Upper lobe of left lung (tissue), 6 donors: ENCODE measurements around the gene NUP93. TPM values are rescaled to one million over a fixed set of nuclear protein-coding genes. Genes with fewer than 3 reads are reported as not detected.
A peak's percentile ranks its signal among the peaks of the same experiment; 100 is the strongest.

ENCODE experiments used
- ATAC-seq, 2 donors: fragments of 200-7000 bp; cut with Tn5 transposase; one replicate each; pipeline ENCODE4 v1.9.1; 2022; ENCODE audit warnings: mild to moderate bottlenecking in 2 of 2, moderate library complexity in 2 of 2; ENCODE audit not compliant: low FRiP score in 2 of 2
- DNase-seq, 2 donors: peaks; one replicate each; pipeline ENCODE4 v3.0.0-alpha.2; 2019 to 2020
- H3K27ac ChIP-seq, 4 donors: fragments of 200-600 bp; sonication (generic); one replicate each; pipeline ENCODE4 v1.5.1; 2016 to 2019
- H3K27me3 ChIP-seq, 4 donors: fragments of 200-600 bp; sonication (generic); one replicate each; pipeline ENCODE4 v1.5.1; 2017 to 2019
- H3K36me3 ChIP-seq, 4 donors: fragments of 200-600 bp; sonication (generic); one replicate each; pipeline ENCODE4 v1.5.1; 2016 to 2019
- H3K4me1 ChIP-seq, 4 donors: fragments of 200-600 bp; sonication (generic); one replicate each; pipeline ENCODE4 v1.5.1; 2018 to 2019
- H3K4me3 ChIP-seq, 4 donors: fragments of 200-600 bp; sonication (generic); one replicate each; pipeline ENCODE4 v1.5.1; 2017 to 2019; ENCODE audit warnings: mild to moderate bottlenecking in 2 of 4, moderate library complexity in 1 of 4
- H3K9me3 ChIP-seq, 4 donors: fragments of 200-600 bp; sonication (generic); one replicate each; pipeline ENCODE4 v1.5.1; 2018 to 2019
- EP300 ChIP-seq, 4 donors: sonication (generic); formaldehyde crosslinking; IDR thresholded peaks; one replicate each; pipeline ENCODE4 v1.5.1; 2017; ENCODE audit warnings: antibody characterized with exemption in 4 of 4, control low read depth in 2 of 4
- POLR2A ChIP-seq, 4 donors: fragments of 450-650 bp; IDR thresholded peaks; one replicate each; pipeline ENCODE4 v1.5.1; 2016 to 2017; ENCODE audit warnings: antibody characterized with exemption in 4 of 4, mild to moderate bottlenecking in 2 of 4
- POLR2AphosphoS5 ChIP-seq, 2 donors: sonication (generic); formaldehyde crosslinking; IDR thresholded peaks; one replicate each; pipeline ENCODE4 v1.5.1; 2017; ENCODE audit warnings: antibody characterized with exemption in 2 of 2
- WGBS, 2 donors: methylation state at CpG; one replicate each; pipeline ENCODE4 v1.1.5; 2017 to 2018; 5-methylcytosine and 5-hydroxymethylcytosine counted together
- total RNA-seq, 6 donors: library from RNA; depleted of rRNA in 4 of 6; stranded (reverse); fragments of >200 nt in 4 of 6; gene quantifications; one replicate each; pipeline versions ENCODE4 v1.1.0 to v1.2.1, GENCODE V29; 2016 to 2021
- TF ChIP-seq, protein P1 (sequence below), 6 experiments: fragments of 450-650 bp in 4 of 6; fragments of 200-600 bp in 2 of 6; sonication (generic) in 2 of 6; IDR thresholded peaks; one replicate each; pipeline ENCODE4 v1.5.1; 2016 to 2019; ENCODE audit warnings: antibody characterized with exemption in 6 of 6
- donor health status: DM: no; HTN: no; CAD: no; lungs with moderate emphysema.
- donor health status: DM: no; HTN: yes; CAD: no; lungs with severe emphysema.

NUP93 gene
- total RNA-seq, 6 donors from 2014 or later = 30.9 to 57.3 (median 45.3) TPM

DNA sequence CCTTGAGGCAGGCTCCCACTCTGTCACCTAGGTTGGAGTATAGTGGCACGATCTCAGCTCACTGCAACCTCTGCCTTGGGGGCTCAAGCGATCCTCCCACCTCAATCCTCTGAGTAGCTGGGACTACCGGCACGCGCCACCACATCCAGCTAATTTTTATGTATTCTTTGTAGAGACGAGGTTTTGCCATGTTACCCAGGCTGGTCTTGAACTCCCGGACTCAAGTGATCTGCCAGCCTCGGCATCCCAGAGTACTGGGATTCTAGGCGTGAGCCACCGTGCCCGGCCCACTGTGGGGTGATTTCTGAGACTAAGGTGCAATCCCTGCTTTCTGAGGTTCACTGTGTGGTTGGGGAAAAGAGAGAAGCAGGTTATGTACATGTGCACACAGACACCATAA, 123.0 kb downstream of the NUP93 start:
- DNase-seq = no peak
- H3K36me3 ChIP-seq = no peaks in the 10 kb centered on the region
- no peak overlapping the region for H3K4me3 ChIP-seq
- H3K27me3 ChIP-seq = no peaks in the 10 kb centered on the region
- H3K4me1 ChIP-seq = peaks cover 8 to 17% (median 15%) of the 10 kb centered on the region in 4 donors
- H3K27ac ChIP-seq = no peak overlapping the region
- ATAC-seq = no peak
- 96 to 97% methylated on average over 11 of the region's 11 CpGs for WGBS, 2 donors
- no peaks in the 10 kb centered on the region for H3K9me3 ChIP-seq
- TF ChIP-seq, protein P1, sequence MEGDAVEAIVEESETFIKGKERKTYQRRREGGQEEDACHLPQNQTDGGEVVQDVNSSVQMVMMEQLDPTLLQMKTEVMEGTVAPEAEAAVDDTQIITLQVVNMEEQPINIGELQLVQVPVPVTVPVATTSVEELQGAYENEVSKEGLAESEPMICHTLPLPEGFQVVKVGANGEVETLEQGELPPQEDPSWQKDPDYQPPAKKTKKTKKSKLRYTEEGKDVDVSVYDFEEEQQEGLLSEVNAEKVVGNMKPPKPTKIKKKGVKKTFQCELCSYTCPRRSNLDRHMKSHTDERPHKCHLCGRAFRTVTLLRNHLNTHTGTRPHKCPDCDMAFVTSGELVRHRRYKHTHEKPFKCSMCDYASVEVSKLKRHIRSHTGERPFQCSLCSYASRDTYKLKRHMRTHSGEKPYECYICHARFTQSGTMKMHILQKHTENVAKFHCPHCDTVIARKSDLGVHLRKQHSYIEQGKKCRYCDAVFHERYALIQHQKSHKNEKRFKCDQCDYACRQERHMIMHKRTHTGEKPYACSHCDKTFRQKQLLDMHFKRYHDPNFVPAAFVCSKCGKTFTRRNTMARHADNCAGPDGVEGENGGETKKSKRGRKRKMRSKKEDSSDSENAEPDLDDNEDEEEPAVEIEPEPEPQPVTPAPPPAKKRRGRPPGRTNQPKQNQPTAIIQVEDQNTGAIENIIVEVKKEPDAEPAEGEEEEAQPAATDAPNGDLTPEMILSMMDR (IDR thresholded peaks at IDR 0.05) = no peak
- no peak for TF ChIP-seq EP300 (IDR thresholded peaks at IDR 0.05)
- no peak for TF ChIP-seq POLR2AphosphoS5 (IDR thresholded peaks at IDR 0.05)
- no peak for TF ChIP-seq POLR2A (IDR thresholded peaks at IDR 0.05)

DNA sequence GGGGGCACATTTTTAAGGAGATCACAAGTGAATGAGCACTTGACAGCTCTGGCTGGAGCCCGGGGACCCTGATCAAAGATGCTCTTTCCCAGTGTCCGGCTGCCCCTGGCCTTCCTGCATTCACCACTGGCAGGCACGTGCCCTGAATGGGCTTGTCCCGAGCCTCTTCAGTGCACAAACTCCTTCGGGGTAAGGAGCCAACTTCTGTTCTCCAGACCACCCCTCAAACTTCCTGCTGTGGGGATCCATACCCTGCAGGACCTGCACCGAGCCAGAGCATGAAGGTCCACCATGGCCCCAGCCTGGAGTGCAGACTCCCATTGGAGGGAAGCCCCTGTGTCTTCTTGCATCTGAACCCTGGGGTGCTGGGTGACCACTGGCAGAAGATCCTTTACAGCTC, 125.3 kb downstream of the NUP93 start:
- no peak for DNase-seq
- no peak for ATAC-seq
- WGBS, 2 donors = 93 to 95% methylated on average over 4 to 6 of the region's 6 CpGs

DNA sequence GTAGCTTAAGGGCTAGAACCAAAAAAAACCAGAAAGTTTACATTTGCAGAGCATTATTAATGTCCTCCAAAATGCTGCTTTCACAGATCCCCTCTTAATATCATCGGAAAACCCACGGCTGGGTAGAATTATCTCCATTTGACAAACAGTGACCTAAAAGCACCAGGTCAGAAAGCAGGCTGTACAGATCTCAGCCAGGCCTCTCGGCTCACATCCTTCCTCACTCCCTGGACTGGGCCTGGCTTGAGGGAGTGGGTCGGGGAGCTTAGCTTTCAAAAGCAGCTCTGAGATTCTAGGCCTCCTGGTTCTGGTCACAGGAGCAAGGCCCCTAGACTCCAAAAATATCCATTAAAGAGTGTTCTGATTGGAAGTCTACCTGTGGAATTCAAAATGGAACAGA, 126.0 kb downstream of the NUP93 start:
- WGBS, 2 donors = 77% methylated on average over 4 of the region's 4 CpGs
- H3K4me1 ChIP-seq = peaks cover 0 to 10% (median 4%) of the 10 kb centered on the region in 4 donors
- DNase-seq (no peak), ATAC-seq (no peak)
- H3K27me3 ChIP-seq = no peaks in the 10 kb centered on the region
- no peak overlapping the region for H3K27ac ChIP-seq
- H3K4me3 ChIP-seq = no peak overlapping the region
- TF ChIP-seq POLR2AphosphoS5 (IDR thresholded peaks at IDR 0.05) = no peak
- TF ChIP-seq, protein P1 (IDR thresholded peaks at IDR 0.05) = no peak
- no peaks in the 10 kb centered on the region for H3K36me3 ChIP-seq
- H3K9me3 ChIP-seq = no peaks in the 10 kb centered on the region

More for the DNA sequence above, 125.3 kb downstream of the NUP93 start:
- H3K27ac ChIP-seq = no peak overlapping the region
- no peaks in the 10 kb centered on the region for H3K27me3 ChIP-seq
- no peaks in the 10 kb centered on the region for H3K36me3 ChIP-seq
- no peaks in the 10 kb centered on the region for H3K9me3 ChIP-seq
- H3K4me3 ChIP-seq = no peak overlapping the region
- TF ChIP-seq POLR2A (IDR thresholded peaks at IDR 0.05) (no peak), EP300 (IDR thresholded peaks at IDR 0.05) (no peak), POLR2AphosphoS5 (IDR thresholded peaks at IDR 0.05) (no peak)
- TF ChIP-seq, protein P1 (IDR thresholded peaks at IDR 0.05) = no peak
- H3K4me1 ChIP-seq = peaks cover 0 to 3% (median 0%) of the 10 kb centered on the region in 4 donors

DNA sequence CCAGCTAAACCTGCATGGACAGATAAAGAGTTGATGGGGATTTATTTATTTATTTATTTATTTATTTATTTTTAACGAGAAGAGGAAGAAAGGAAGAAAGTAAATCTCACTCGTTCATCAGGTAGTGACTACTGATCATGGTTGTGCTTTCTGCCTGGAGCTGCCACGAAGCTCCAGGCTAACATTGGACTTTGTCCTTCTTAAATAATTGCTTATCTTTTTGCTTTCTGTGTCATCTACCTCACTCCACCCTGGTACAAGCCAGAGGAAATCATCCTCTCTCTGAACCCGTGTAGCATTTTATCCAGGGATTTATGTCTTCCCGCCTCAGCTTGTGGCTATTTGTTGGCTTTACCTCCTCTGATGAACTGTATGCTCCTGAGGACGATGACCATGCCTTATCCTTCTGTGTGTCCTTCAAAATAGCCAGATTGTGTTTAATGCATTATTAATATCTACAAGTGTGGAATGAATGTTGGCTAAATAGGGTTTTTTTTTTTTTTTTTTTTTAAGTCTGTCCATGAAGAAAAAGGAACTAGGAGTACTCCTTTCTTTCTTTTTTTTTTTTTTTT, 127.0 kb downstream of the NUP93 start:
- no peak for DNase-seq
- Histone ChIP-seq H3K27ac (no peak overlapping the region), H3K9me3 (no peaks in the 10 kb centered on the region), H3K36me3 (no peaks in the 10 kb centered on the region), H3K4me3 (no peak overlapping the region), H3K4me1 (peaks cover 0 to 13% (median 12%) of the 10 kb centered on the region in 4 donors), H3K27me3 (no peaks in the 10 kb centered on the region)
- WGBS, 2 donors = 67 to 68% methylated on average over 6 of the region's 6 CpGs
- TF ChIP-seq POLR2AphosphoS5 (IDR thresholded peaks at IDR 0.05) (no peak), POLR2A (IDR thresholded peaks at IDR 0.05) (no peak), EP300 (IDR thresholded peaks at IDR 0.05) (no peak)
- TF ChIP-seq, protein P1 (IDR thresholded peaks at IDR 0.05) = no peak
- ATAC-seq = no peak

DNA sequence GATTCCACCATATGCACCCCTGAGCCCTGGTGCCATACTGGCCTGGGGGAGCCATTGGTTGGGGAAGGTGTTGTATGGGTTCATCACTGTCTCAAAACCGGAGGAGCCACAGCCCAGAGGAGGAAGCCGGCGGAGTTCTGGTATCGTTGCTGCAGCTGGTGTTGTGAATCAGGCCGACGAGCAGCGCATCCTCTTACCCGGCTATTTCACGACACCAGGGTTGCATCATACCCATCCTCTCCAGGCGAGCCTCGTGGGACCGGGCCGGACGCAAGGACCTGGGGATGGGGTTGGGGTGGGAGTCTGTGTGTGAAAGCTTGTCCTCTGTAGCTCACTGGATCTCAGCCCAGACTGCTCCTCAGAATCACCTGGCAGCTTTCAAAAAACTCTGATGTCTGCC, 128.4 kb downstream of the NUP93 start:
- no peaks in the 10 kb centered on the region for H3K36me3 ChIP-seq
- no peaks in the 10 kb centered on the region for H3K9me3 ChIP-seq
- ATAC-seq (peak in 1 of 2 donors; percentile 38), DNase-seq (peak; percentile 41 to 52)
- 68 to 88% methylated on average over 9 to 14 of the region's 14 CpGs for WGBS, 2 donors
- TF ChIP-seq POLR2AphosphoS5 (IDR thresholded peaks at IDR 0.05) (no peak), POLR2A (IDR thresholded peaks at IDR 0.05) (no peak), EP300 (IDR thresholded peaks at IDR 0.05) (no peak)
- TF ChIP-seq, protein P1 (IDR thresholded peaks at IDR 0.05) = no peak
- H3K4me1 ChIP-seq = peaks cover 0 to 20% (median 12%) of the 10 kb centered on the region in 4 donors
- H3K4me3 ChIP-seq = no peak overlapping the region
- H3K27ac ChIP-seq = no peak overlapping the region
- no peaks in the 10 kb centered on the region for H3K27me3 ChIP-seq
